HL-60 (cell line): ENCODE data around the gene CNOT6.

ENCODE experiments used
- DNase-seq, 2 experiments: peaks; one replicate each; pipeline ENCODE4 v3.0.0-alpha.2; 2010 to 2020; ENCODE audit warnings: low read depth in 1 of 2, low spot score in 1 of 2
- H3K27ac ChIP-seq: fragments of 250-450 bp; sonication (Bioruptor Pico); replicated peaks from 2 replicates; pipeline ENCODE4 v1.5.1; 2020; ENCODE audit warnings: mild to moderate bottlenecking, moderate library complexity
- H3K27me3 ChIP-seq: fragments of 250-450 bp; sonication (Bioruptor Pico); 2 replicates; pipeline ENCODE4 v1.5.1; 2021; ENCODE audit warnings: mild to moderate bottlenecking, moderate library complexity; ENCODE audit not compliant: insufficient read depth, poor library complexity, severe bottlenecking
- H3K4me3 ChIP-seq: replicated peaks from 2 replicates; pipeline ENCODE4 v1.5.1; 2011; ENCODE audit warnings: mild to moderate bottlenecking, control low read depth, low read length; ENCODE audit not compliant: insufficient read depth
- GABPA ChIP-seq: IDR thresholded peaks from 2 replicates; pipeline ENCODE4 v1.6.1; 2012; ENCODE audit warnings: low read depth
- POLR2AphosphoS5 ChIP-seq: IDR thresholded peaks from 2 replicates; pipeline ENCODE4 v1.6.1; 2012; ENCODE audit warnings: low read depth
- SPI1 ChIP-seq: IDR thresholded peaks from 2 replicates; pipeline ENCODE4 v1.6.1; 2012; ENCODE audit warnings: low read depth, mild to moderate bottlenecking, borderline replicate concordance
- TF ChIP-seq, protein P1 (sequence below): IDR thresholded peaks from one replicate; pipeline ENCODE4 v1.5.1; 2011; ENCODE audit warnings: low read length, control low read depth, inconsistent platforms; ENCODE audit not compliant: insufficient read depth
- TF ChIP-seq, protein P2 (sequence below): IDR thresholded peaks from 2 replicates; pipeline ENCODE4 v1.6.1; 2012; ENCODE audit warnings: low read depth; ENCODE audit not compliant: insufficient replicate concordance

The CNOT6 gene

DNA sequence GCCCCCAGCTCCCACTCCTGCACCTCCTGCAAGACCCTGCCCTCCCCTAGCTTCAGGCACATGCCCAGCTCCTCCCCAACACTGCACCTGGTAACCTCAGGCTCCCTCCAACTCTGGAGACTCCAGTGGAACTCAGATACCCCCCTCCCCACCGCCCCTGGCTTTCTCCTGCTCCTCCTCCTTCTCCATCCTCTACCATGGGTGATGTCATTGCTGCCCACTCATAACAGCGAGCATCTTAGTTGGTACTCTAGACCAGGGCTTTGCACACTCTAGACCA is 24.7 kb upstream of the CNOT6 start:
- H3K27ac ChIP-seq: no peak overlapping the region
- no peak overlapping the region for H3K4me3 ChIP-seq
- no peak for DNase-seq
- H3K27me3 ChIP-seq: no peaks in the 10 kb centered on the region
- TF ChIP-seq GABPA (no peak), POLR2AphosphoS5 (no peak), SPI1 (no peak)
- TF ChIP-seq, protein P1, sequence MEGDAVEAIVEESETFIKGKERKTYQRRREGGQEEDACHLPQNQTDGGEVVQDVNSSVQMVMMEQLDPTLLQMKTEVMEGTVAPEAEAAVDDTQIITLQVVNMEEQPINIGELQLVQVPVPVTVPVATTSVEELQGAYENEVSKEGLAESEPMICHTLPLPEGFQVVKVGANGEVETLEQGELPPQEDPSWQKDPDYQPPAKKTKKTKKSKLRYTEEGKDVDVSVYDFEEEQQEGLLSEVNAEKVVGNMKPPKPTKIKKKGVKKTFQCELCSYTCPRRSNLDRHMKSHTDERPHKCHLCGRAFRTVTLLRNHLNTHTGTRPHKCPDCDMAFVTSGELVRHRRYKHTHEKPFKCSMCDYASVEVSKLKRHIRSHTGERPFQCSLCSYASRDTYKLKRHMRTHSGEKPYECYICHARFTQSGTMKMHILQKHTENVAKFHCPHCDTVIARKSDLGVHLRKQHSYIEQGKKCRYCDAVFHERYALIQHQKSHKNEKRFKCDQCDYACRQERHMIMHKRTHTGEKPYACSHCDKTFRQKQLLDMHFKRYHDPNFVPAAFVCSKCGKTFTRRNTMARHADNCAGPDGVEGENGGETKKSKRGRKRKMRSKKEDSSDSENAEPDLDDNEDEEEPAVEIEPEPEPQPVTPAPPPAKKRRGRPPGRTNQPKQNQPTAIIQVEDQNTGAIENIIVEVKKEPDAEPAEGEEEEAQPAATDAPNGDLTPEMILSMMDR: no peak
- TF ChIP-seq, protein P2, sequence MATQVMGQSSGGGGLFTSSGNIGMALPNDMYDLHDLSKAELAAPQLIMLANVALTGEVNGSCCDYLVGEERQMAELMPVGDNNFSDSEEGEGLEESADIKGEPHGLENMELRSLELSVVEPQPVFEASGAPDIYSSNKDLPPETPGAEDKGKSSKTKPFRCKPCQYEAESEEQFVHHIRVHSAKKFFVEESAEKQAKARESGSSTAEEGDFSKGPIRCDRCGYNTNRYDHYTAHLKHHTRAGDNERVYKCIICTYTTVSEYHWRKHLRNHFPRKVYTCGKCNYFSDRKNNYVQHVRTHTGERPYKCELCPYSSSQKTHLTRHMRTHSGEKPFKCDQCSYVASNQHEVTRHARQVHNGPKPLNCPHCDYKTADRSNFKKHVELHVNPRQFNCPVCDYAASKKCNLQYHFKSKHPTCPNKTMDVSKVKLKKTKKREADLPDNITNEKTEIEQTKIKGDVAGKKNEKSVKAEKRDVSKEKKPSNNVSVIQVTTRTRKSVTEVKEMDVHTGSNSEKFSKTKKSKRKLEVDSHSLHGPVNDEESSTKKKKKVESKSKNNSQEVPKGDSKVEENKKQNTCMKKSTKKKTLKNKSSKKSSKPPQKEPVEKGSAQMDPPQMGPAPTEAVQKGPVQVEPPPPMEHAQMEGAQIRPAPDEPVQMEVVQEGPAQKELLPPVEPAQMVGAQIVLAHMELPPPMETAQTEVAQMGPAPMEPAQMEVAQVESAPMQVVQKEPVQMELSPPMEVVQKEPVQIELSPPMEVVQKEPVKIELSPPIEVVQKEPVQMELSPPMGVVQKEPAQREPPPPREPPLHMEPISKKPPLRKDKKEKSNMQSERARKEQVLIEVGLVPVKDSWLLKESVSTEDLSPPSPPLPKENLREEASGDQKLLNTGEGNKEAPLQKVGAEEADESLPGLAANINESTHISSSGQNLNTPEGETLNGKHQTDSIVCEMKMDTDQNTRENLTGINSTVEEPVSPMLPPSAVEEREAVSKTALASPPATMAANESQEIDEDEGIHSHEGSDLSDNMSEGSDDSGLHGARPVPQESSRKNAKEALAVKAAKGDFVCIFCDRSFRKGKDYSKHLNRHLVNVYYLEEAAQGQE: no peak

DNA sequence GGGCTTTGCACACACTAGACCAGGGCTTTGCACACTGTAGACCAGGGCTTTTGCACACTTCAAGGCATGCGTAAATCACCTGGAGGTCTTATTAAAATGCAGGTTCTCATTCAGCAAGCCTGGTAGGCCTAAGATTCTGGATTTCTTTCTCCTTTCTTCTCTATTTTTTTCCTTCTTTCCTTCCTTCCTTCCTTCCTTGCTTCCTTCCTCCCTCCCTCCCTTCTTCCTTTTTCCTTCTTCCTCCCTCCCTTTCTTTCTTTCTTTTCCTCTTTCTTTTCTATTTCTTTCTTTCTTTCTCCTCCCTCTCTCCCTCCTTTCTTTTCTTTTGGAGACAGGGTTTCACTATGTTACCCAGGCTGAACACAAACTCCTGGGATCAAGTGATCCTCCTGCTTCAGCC is 24.3 kb upstream of the CNOT6 start:
- H3K27me3 ChIP-seq: no peaks in the 10 kb centered on the region
- TF ChIP-seq, protein P2: no peak
- TF ChIP-seq GABPA: no peak
- TF ChIP-seq POLR2AphosphoS5: no peak
- TF ChIP-seq SPI1: no peak
- TF ChIP-seq, protein P1: no peak
- DNase-seq: no peak
- H3K27ac ChIP-seq: no peak overlapping the region
- no peak overlapping the region for H3K4me3 ChIP-seq

DNA sequence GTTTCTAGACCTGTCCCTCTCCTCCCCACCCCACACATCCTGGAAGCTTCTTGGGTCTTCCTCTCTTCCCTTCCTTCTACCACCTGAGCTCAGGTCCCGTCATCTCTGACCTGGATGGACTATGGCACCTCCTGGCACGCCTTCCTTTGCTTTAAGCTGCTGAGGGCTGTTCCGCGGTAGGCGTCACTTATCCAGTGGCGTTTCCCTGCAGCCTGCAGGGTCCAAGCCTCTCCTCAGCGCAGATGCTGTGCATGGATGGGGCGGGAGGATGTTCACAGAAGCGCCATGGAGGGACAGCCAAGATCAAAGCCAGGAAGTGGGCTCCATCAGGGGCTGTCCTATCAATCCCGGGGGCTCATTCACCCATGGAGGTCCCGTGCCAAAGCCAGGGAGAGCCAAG is 23.8 kb upstream of the CNOT6 start:
- H3K27me3 ChIP-seq: no peaks in the 10 kb centered on the region
- H3K27ac ChIP-seq: no peak overlapping the region
- no peak for DNase-seq
- H3K4me3 ChIP-seq: no peak overlapping the region
- TF ChIP-seq, protein P1: no peak
- no peak for TF ChIP-seq GABPA
- TF ChIP-seq, protein P2: no peak
- TF ChIP-seq SPI1: no peak
- no peak for TF ChIP-seq POLR2AphosphoS5
